KMS-11 (cell line): ENCODE measurements around the gene TMEM52.

ENCODE experiments used
- H2AFZ ChIP-seq: fragments of 200-600 bp; sonication (generic); 2 replicates; pipeline ENCODE4 v1.6.1; 2016; ENCODE audit warnings: antibody characterized with exemption, mixed run types, low read depth
- H3K27ac ChIP-seq: fragments of 200-600 bp; sonication (generic); 2 replicates; pipeline ENCODE4 v1.6.1; 2016; ENCODE audit warnings: mild to moderate bottlenecking, mixed run types
- H3K27me3 ChIP-seq: fragments of 200-600 bp; sonication (generic); 2 replicates; pipeline ENCODE4 v1.6.1; 2017; ENCODE audit warnings: mild to moderate bottlenecking, low read depth, mixed run types, moderate library complexity; ENCODE audit not compliant: insufficient read depth
- H3K36me3 ChIP-seq: fragments of 200-600 bp; sonication (generic); 2 replicates; pipeline ENCODE4 v1.6.1; 2017; ENCODE audit warnings: mild to moderate bottlenecking, mixed run types; ENCODE audit not compliant: insufficient read depth
- H3K4me1 ChIP-seq: fragments of 200-600 bp; sonication (generic); 2 replicates; pipeline ENCODE4 v1.6.1; 2016; ENCODE audit warnings: mild to moderate bottlenecking, low read depth, mixed run types; ENCODE audit not compliant: poor library complexity, severe bottlenecking
- H3K4me2 ChIP-seq: fragments of 200-600 bp; sonication (generic); 2 replicates; pipeline ENCODE4 v1.7.0; 2016; ENCODE audit warnings: mild to moderate bottlenecking, mixed run types
- H3K4me3 ChIP-seq: fragments of 200-600 bp; sonication (generic); IDR thresholded peaks from 2 replicates; pipeline ENCODE4 v1.6.1; 2017; ENCODE audit warnings: low read depth, low read length, mixed read lengths; ENCODE audit not compliant: insufficient read depth
- H3K79me2 ChIP-seq: fragments of 200-600 bp; sonication (generic); 2 replicates; pipeline ENCODE4 v1.6.1; 2016; ENCODE audit warnings: low read depth, mixed run types; ENCODE audit not compliant: insufficient read depth
- H3K9ac ChIP-seq: fragments of 200-600 bp; sonication (generic); 2 replicates; pipeline ENCODE4 v1.6.1; 2016; ENCODE audit warnings: mild to moderate bottlenecking, mixed run types
- H4K20me1 ChIP-seq: fragments of 200-600 bp; sonication (generic); 2 replicates; pipeline ENCODE4 v1.6.1; 2016; ENCODE audit warnings: mild to moderate bottlenecking, mixed run types; ENCODE audit not compliant: insufficient read depth
- CTCF ChIP-seq: fragments of 200-600 bp; sonication (generic); conservative IDR thresholded peaks from 2 replicates; pipeline ENCODE4 v1.6.1; 2017; ENCODE audit warnings: low read depth, mild to moderate bottlenecking, antibody characterized with exemption, low read length, moderate library complexity, mixed read lengths

The TMEM52 gene

GRCh38 chr1:1960480-1961196 is 41.6 kb upstream of the TMEM52 start:
- Histone ChIP-seq H2AFZ (no peak overlapping the region), H3K36me3 (no peaks in the 10 kb centered on the region), H3K4me1 (no peaks in the 10 kb centered on the region), H3K4me3 (no peak overlapping the region), H3K4me2 (no peak overlapping the region), H3K9ac (no peak overlapping the region), H3K79me2 (no peaks in the 10 kb centered on the region), H3K27ac (no peak overlapping the region), H4K20me1 (no peaks in the 10 kb centered on the region), H3K27me3 (peaks cover 100% of the 10 kb centered on the region)
- 0 out of 2 replicates have a peak, but pooled peaks have one; percentile 4 for TF ChIP-seq CTCF

GRCh38 chr1:1959840-1960479 is 40.9 kb upstream of the TMEM52 start:
- H4K20me1 ChIP-seq = no peaks in the 10 kb centered on the region
- no peaks in the 10 kb centered on the region for H3K79me2 ChIP-seq
- peaks cover 100% of the 10 kb centered on the region for H3K27me3 ChIP-seq
- no peaks in the 10 kb centered on the region for H3K4me1 ChIP-seq
- H3K4me2 ChIP-seq = no peak overlapping the region
- 0 out of 2 replicates have a peak, but pooled peaks have one; percentile 13 for TF ChIP-seq CTCF
- no peak overlapping the region for H2AFZ ChIP-seq
- H3K9ac ChIP-seq = no peak overlapping the region
- H3K27ac ChIP-seq = no peak overlapping the region
- H3K36me3 ChIP-seq = no peaks in the 10 kb centered on the region
- H3K4me3 ChIP-seq = no peak overlapping the region

- no peaks in the 10 kb centered on the region for H3K36me3 ChIP-seq
- H3K79me2 ChIP-seq = no peaks in the 10 kb centered on the region
- no peak overlapping the region for H2AFZ ChIP-seq
- no peak overlapping the region for H3K4me2 ChIP-seq
- TF ChIP-seq CTCF = no peak
- H3K4me3 ChIP-seq = no peak overlapping the region
- H4K20me1 ChIP-seq = no peaks in the 10 kb centered on the region
- no peak overlapping the region for H3K27ac ChIP-seq
- H3K27me3 ChIP-seq = peaks cover 100% of the 10 kb centered on the region
- H3K4me1 ChIP-seq = no peaks in the 10 kb centered on the region
- no peak overlapping the region for H3K9ac ChIP-seq
Observed at GRCh38 chr1:1959459-1959839, 40.4 kb upstream of the TMEM52 start.

GRCh38 chr1:1958071-1958541 is 39.0 kb upstream of the TMEM52 start:
- H3K4me2 ChIP-seq = no peak overlapping the region
- H3K4me3 ChIP-seq = no peak overlapping the region
- H3K9ac ChIP-seq = no peak overlapping the region
- peaks cover 99% of the 10 kb centered on the region for H3K27me3 ChIP-seq
- no peak overlapping the region for H2AFZ ChIP-seq
- H3K36me3 ChIP-seq = no peaks in the 10 kb centered on the region
- no peaks in the 10 kb centered on the region for H4K20me1 ChIP-seq
- no peaks in the 10 kb centered on the region for H3K4me1 ChIP-seq
- TF ChIP-seq CTCF = no peak
- H3K27ac ChIP-seq = no peak overlapping the region
- no peaks in the 10 kb centered on the region for H3K79me2 ChIP-seq
